Calu3 (cell line): ENCODE data around the gene SH3RF2. TPM values are rescaled to one million over a fixed set of nuclear protein-coding genes. Genes with fewer than 3 reads are reported as not detected.
"Not testable (repeated sequence)": the region's sequence is repeated elsewhere in the genome, so short reads cannot be mapped to it uniquely, and the experiment has no call there.

Experiments
- BruUV-seq: library from RNA; stranded (reverse); fragments of 400-500 nt; replicated peaks from 2 replicates; lab custom pipeline; 2021; lab: Mats Ljungman, UMichigan
- CTCF ChIA-PET: fragments of 300-600 bp; sonication (Branson Sonifier 250); formaldehyde crosslinking; loops from one replicate; lab custom pipeline; 2022; ENCODE audit warnings: antibody characterized with exemption; lab: Charles Lee
- DNase-seq: peaks from one replicate; pipeline ENCODE4 v3.0.0; 2022
- H3K27ac Mint-ChIP-seq: one replicate; pipeline ENCODE4 v1.8.0; 2022; ENCODE audit warnings: mixed read lengths; ENCODE audit not compliant: unreplicated experiment
- H3K27me3 Mint-ChIP-seq: one replicate; pipeline ENCODE4 v1.8.0; 2022; ENCODE audit warnings: mixed read lengths; ENCODE audit not compliant: unreplicated experiment
- H3K36me3 Mint-ChIP-seq: one replicate; pipeline ENCODE4 v1.8.0; 2022; ENCODE audit warnings: mild to moderate bottlenecking, moderate library complexity, mixed read lengths; ENCODE audit not compliant: insufficient read depth, unreplicated experiment
- H3K4me1 Mint-ChIP-seq: one replicate; pipeline ENCODE4 v1.8.0; 2022; ENCODE audit warnings: mild to moderate bottlenecking, low read depth, mixed read lengths; ENCODE audit not compliant: unreplicated experiment
- H3K4me3 Mint-ChIP-seq: one replicate; pipeline ENCODE4 v1.8.0; 2022; ENCODE audit warnings: mild to moderate bottlenecking, low read depth, moderate library complexity, mixed read lengths; ENCODE audit not compliant: unreplicated experiment
- H3K9me3 Mint-ChIP-seq: one replicate; pipeline ENCODE4 v1.8.0; 2022; ENCODE audit warnings: low read depth, mixed read lengths; ENCODE audit not compliant: unreplicated experiment
- intact Hi-C: fragments of 100-400 bp; cut with micrococcal nuclease; formaldehyde crosslinking; loops from one replicate; pipeline ENCODE4 v1.10.0; 2022; ENCODE audit not compliant: unreplicated experiment
- total RNA-seq: library from RNA; stranded (reverse); gene quantifications from 2 replicates; pipeline ENCODE4 v1.2.3, GENCODE V29; 2022
- TF ChIP-seq, protein P1 (sequence below): fragments of 200-600 bp; IDR thresholded peaks from one replicate; pipeline ENCODE4 v1.8.0; 2022; ENCODE audit warnings: antibody characterized with exemption; ENCODE audit not compliant: unreplicated experiment

Gene SH3RF2
- total RNA-seq, 1 experiment from 2014 or later = 21.9 TPM

DNA sequence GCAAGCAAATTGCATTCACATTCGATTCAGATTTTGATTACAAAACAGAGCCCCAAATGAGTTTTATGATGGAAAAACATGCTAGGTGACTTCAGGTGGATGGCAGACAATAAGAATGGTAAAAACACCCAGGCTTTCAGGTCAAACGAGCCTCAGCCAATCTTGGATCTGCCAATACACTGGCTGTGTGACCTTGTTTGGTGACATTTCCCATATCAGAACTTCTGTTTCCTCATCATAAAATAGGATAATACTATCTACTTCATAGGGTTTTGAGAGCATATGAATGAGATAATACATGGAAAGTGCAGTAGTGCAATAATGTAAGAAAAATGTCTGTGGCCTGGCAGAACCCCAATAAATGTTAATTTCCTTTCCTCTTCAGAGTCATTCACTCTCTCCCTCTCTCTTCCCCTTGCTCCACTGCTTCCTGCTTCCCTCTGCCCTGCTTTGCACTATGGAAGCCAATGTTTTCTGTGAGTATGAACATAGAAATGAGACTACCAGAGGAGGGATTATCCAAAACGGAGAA lies 54.7 kb downstream of the SH3RF2 start:
- H3K36me3 Mint-ChIP-seq = no peaks in the 10 kb centered on the region
- intact Hi-C loops = no loop called here

DNA sequence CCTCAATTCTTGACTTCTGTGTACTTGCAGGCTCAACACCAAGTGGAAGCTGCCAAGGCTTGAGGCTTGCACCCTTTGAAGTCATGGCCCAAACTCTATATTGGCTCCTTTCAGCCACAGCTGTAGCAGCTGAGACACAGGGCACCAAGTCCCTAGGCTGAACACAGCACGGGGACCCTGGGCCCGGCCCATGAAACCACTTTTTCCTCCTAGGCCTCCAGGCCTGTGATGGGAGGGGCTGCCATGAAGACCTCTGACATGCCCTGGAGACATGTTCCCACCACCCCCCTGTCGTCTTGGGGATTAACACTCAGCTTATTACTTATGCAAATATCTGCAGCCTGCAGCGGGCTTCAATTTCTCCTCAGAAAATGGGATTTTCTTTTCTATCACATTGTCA lies 57.2 kb downstream of the SH3RF2 start:
- intact Hi-C loops, BruUV-seq, H3K36me3 Mint-ChIP-seq, H3K4me1 Mint-ChIP-seq, CTCF ChIA-PET, DNase-seq, H3K27ac Mint-ChIP-seq, H3K27me3 Mint-ChIP-seq, H3K4me3 Mint-ChIP-seq, H3K9me3 Mint-ChIP-seq: not testable (repeated sequence)

More for the DNA sequence above, 54.7 kb downstream of the SH3RF2 start:
- Mint-ChIP-seq H3K9me3 (peaks cover 8% of the 10 kb centered on the region), H3K4me3 (no peak overlapping the region), H3K4me1 (no peaks in the 10 kb centered on the region), H3K27me3 (no peaks in the 10 kb centered on the region), H3K27ac (no peak overlapping the region)
- DNase-seq = no peak
- no TSS peak for BruUV-seq
- TF ChIP-seq, protein P1, sequence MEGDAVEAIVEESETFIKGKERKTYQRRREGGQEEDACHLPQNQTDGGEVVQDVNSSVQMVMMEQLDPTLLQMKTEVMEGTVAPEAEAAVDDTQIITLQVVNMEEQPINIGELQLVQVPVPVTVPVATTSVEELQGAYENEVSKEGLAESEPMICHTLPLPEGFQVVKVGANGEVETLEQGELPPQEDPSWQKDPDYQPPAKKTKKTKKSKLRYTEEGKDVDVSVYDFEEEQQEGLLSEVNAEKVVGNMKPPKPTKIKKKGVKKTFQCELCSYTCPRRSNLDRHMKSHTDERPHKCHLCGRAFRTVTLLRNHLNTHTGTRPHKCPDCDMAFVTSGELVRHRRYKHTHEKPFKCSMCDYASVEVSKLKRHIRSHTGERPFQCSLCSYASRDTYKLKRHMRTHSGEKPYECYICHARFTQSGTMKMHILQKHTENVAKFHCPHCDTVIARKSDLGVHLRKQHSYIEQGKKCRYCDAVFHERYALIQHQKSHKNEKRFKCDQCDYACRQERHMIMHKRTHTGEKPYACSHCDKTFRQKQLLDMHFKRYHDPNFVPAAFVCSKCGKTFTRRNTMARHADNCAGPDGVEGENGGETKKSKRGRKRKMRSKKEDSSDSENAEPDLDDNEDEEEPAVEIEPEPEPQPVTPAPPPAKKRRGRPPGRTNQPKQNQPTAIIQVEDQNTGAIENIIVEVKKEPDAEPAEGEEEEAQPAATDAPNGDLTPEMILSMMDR = no peak
- CTCF ChIA-PET = no interaction called here

DNA sequence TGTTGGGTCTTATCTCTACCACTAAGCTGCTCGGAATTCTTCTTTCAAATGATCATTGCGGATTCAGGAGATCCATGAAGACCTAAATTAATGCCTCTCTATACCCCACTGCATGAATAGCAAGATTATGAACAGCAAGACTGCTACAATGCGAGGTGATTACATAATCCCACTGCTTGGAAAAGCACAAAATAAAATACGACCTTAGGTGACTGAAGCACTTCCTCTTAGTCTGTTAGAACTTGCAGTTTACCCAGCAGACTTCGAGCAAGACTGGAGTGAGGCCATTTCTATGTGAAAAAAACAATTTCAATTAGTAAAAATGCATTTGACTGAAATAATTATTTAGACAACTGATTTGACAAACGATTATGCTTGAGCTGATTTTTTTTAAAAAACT lies 59.8 kb downstream of the SH3RF2 start:
- peaks cover 8% of the 10 kb centered on the region for H3K9me3 Mint-ChIP-seq
- no peak overlapping the region for H3K4me3 Mint-ChIP-seq
- H3K27ac Mint-ChIP-seq = no peak overlapping the region
- H3K27me3 Mint-ChIP-seq = no peaks in the 10 kb centered on the region
- intact Hi-C loops = no loop called here
- H3K4me1 Mint-ChIP-seq = peaks cover 13% of the 10 kb centered on the region
- CTCF ChIA-PET = no interaction called here
- no TSS peak for BruUV-seq
- H3K36me3 Mint-ChIP-seq = no peaks in the 10 kb centered on the region
- DNase-seq = no peak
- TF ChIP-seq, protein P1 = no peak

DNA sequence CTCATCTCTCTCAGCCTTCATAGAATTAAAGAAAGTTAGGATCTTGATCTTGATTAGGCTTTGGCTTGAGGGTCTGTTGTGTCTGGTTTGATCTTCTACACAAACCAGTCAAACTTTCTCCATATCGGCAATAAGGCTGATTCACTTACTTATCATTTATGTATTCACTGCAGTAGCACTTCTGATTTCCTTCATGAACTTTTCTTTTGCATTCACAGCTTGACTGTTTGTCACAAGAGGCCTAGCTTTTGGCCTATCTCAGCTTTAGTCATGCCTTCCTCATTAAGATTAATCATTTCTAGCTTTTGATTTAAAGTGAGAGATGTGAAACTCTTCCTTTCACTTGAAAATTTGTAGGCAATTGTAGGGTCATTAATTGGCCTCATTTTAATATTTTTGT lies 62.8 kb downstream of the SH3RF2 start:
- H3K36me3 Mint-ChIP-seq = peaks cover 5% of the 10 kb centered on the region
- peaks cover 21% of the 10 kb centered on the region for H3K4me1 Mint-ChIP-seq
- CTCF ChIA-PET = no interaction called here
- no peak overlapping the region for H3K4me3 Mint-ChIP-seq
- TF ChIP-seq, protein P1 = no peak
- peak overlapping the region; percentile 60 for H3K27ac Mint-ChIP-seq
- BruUV-seq = no TSS peak
- H3K9me3 Mint-ChIP-seq = peaks cover 2% of the 10 kb centered on the region
- no peak for DNase-seq
- no peaks in the 10 kb centered on the region for H3K27me3 Mint-ChIP-seq
- intact Hi-C loops = no loop called here

DNA sequence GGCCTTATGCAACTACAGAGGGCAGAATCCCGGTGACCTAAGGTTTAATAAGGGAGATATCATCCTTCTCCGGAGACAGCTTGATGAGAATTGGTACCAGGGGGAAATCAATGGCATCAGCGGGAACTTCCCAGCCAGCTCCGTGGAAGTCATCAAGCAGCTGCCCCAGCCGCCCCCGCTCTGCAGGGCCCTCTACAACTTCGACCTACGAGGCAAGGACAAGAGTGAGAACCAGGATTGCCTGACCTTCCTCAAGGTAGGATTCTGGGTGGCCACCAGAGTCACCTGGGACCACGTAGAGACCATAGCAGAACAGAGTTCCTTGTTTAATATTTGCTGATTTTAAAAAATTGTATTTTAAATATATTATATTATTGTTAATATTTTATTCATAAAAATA lies 63.7 kb downstream of the SH3RF2 start:
- Mint-ChIP-seq H3K9me3 (no peaks in the 10 kb centered on the region), H3K4me3 (no peak overlapping the region), H3K27me3 (no peaks in the 10 kb centered on the region), H3K4me1 (peaks cover 21% of the 10 kb centered on the region), H3K36me3 (peaks cover 5% of the 10 kb centered on the region), H3K27ac (no peak overlapping the region)
- DNase-seq = no peak
- no TSS peak for BruUV-seq
- intact Hi-C loops = no loop called here
- TF ChIP-seq, protein P1 = no peak
- CTCF ChIA-PET = no interaction called here
